Retinal pigment epithelial cell (primary cell): ENCODE measurements around the gene SGCA.

ENCODE experiments used
- DNase-seq: peaks from one replicate; pipeline ENCODE4 v3.0.0-alpha.2; 2010; ENCODE audit warnings: low read depth
- H3K4me3 ChIP-seq: 2 replicates; pipeline ENCODE4 v1.5.1; 2011; ENCODE audit warnings: mild to moderate bottlenecking, low read length, control low read depth, moderate library complexity
- CTCF ChIP-seq: conservative IDR thresholded peaks from 2 replicates; pipeline ENCODE4 v1.5.1; 2011; ENCODE audit warnings: low read depth, low read length, control low read depth, inconsistent platforms

Gene SGCA

GRCh38 chr17:50186661-50187393 is 21.0 kb downstream of the SGCA start:
- TF ChIP-seq CTCF = no peak
- no peak for DNase-seq
- no peak overlapping the region for H3K4me3 ChIP-seq

GRCh38 chr17:50187394-50187725 is 21.6 kb downstream of the SGCA start:
- no peak overlapping the region for H3K4me3 ChIP-seq
- no peak for DNase-seq
- no peak for TF ChIP-seq CTCF

- no peak for DNase-seq
- no peak for TF ChIP-seq CTCF
- H3K4me3 ChIP-seq = no peak overlapping the region
Measured at GRCh38 chr17:50187751-50188530, 22.1 kb downstream of the SGCA start.

GRCh38 chr17:50188531-50188920 is 22.7 kb downstream of the SGCA start:
- no peak for DNase-seq
- no peak for TF ChIP-seq CTCF
- H3K4me3 ChIP-seq = no peak overlapping the region

- no peak for TF ChIP-seq CTCF
- DNase-seq = no peak
- no peak overlapping the region for H3K4me3 ChIP-seq
Measured at GRCh38 chr17:50188921-50189549, 23.2 kb downstream of the SGCA start.

- no peak for DNase-seq
- no peak for TF ChIP-seq CTCF
- no peak overlapping the region for H3K4me3 ChIP-seq
Measured at GRCh38 chr17:50189550-50190292, 23.9 kb downstream of the SGCA start.
